RPMI8226 (cell line): ENCODE data around the gene ACP7.
"Not testable (repeated sequence)": the region's sequence is repeated elsewhere in the genome, so short reads cannot be mapped to it uniquely, and the experiment has no call there.

Source experiments
- DNase-seq: peaks from one replicate; pipeline ENCODE4 v3.0.0-alpha.2; 2015

ACP7 gene

DNA sequence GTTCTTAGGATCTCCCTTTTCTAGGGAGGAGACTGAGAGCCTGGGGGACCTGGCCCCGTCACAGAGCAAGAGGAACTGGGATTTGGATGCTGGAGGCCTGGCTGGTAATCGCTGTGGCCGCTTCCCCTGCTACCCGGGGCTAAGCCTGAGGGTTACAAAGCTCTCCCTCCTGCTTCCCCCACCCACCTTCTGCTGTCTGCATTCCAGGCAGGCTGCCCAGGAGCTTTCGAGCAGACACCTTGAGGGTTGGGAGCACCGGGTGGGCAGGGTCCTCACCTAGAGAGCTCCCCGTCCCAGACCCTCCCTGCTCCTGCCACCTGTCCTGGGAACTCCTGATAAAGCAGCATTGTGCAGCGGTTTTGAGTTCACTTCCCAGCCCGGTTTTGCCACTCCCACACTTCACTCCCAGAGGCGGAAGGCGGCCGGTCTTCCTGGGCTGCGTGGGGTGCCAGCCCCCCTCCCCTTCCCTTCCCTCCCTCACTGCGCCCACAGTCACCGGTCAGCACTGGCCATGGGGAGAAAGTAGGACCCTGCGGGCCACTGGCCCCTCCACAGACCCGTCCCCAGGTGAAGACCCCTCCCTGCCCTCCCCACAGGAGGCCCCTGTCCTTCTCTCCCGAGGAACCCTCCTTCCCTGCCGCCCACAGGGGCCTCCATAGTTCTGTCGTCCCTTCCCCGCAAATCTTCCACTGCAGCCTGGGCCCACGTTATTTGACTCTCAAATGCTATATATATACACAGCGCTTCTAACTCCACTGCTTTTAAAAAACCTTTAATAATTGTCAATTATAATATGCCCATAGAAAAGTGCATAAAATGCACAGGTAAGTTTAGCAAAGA lies 49.5 kb downstream of the ACP7 start:
- DNase-seq: no peak

- no peak for DNase-seq
These were observed 51.5 kb downstream of the ACP7 start for GRCh38 chr19:39135701-39136100.

DNA sequence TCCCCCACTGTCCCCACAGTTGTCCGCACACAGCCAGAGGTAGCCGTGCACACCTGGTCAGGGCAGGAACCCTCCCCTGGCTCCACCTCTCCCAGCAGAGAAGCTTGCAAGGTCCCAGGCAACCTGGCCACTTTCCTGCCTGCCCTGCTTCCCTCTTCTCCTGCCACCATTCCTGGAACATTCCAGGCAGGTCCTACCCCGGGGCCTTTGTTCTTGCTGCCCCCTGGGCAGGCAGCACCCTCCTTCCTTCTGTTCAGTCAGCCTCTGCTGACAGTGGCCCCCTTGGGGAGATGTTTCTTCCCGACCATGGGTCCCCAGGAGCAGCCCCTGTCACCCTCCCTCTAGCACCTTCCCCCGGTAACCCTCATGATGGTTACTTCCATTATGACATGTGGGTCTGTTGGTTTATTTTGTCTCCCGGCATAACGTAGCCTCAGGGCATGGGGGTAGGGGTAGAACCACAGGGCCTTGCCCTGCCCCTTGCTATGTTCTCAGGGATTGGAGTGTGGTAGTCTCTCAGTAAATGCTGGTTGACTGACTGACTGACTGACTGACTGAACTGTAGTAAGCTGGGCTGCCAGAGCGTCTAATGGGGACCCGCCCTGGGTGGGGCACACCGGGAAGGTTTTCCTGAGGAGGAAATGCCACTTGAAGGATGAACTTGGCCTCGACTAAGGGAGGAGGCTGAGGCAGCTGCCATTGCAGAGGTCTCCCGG lies 52.2 kb downstream of the ACP7 start:
- no peak for DNase-seq

GRCh38 chr19:39137131-39137530 lies 53.0 kb downstream of the ACP7 start:
- no peak for DNase-seq

- DNase-seq: no peak
These were observed 54.3 kb downstream of the ACP7 start for GRCh38 chr19:39138221-39139211.

DNA sequence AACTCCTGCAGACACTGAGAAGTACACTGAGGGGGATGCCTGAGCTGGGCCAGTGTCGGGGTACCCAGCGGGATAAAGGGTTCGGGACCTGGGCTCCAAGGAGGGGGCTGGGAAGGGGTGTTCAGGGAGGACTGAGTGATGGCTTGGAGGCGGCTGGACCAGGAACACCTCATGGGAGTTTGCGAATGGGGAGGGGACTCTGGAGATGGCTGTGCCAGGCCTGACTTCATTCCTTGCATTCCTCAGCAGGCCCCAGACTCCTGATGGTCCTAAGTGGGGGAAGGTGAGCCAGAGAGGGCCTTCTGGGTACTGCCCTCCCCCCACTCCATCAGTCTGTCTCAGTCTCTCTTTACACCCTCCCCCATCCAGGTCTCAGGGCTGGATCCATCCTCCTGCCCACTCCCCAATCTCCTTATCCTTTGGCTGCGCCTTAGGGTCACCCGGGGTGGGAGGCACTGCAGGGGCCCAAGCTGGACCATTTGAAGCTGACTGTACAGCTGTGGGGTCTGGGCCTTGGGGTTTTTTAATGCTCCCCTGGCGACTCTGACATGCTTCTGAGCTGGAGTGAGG lies 55.2 kb downstream of the ACP7 start:
- no peak for DNase-seq

- DNase-seq: no peak
These were observed 55.8 kb downstream of the ACP7 start for GRCh38 chr19:39139971-39140453.

DNA sequence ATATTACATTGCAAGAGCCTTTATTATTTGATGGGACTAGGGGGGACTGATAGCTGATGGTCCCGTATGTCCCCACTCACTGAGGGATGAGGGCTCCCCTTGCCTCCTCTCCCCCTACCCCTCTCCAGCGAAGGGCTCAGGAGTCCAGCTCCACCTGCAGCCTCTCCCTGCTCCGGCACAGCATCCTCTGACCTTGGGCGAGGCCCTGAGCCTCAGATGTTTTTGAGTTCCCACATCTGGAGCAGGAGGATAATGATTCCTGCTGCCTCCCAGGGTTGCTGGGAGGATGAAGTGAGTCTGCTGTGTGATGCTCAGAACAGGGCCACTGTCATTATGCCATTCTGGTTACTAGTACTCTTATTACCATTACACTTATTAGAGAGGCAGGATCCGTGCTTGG lies 56.4 kb downstream of the ACP7 start:
- DNase-seq: no peak

DNA sequence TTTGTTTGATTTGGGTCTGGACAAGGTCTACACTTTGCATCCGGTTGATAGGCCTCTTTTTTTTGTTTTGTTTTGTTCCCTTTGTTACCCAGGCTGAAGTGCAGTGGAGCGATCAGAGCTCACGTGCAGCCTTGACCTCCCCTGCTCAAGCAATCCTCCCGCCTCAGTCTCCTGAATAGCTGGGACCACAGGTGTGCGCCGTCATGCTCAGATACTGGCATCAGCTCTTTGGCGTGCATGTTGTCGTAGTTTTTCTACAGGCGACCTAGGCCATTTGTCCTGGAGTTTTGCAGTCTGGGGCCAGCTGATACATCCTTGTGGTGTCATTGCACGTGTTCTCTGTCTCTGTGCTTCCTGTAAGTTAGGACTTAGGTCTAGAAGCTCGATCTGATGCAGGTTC lies 57.8 kb downstream of the ACP7 start:
- no peak for DNase-seq

- no peak for DNase-seq
These were observed 58.5 kb downstream of the ACP7 start for GRCh38 chr19:39142630-39143029.

DNA sequence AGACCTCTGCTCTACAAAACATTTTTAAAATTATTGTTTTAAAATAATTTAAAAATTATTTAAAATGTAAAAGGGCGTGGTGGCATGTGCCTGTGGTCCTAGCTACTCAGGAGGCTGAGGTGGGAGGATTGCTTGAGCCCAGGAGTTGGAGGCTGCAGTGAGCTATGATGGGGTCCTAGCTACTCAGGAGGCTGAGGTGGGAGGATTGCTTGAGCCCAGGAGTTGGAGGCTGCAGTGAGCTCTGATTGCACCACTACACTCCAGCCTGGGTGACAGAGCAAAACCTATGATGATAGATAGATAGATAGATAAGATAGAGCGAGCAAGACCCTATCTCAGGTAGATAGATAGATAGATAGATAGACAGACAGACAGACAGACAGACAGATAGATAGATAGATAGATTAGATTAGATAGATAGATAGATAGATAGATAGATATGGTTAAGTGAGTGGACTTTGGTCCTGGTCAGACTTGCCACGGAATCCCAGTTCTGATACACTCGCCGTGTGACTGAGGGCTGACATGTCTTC lies 59.7 kb downstream of the ACP7 start:
- not testable (repeated sequence) for DNase-seq

- DNase-seq: no peak
These were observed 60.3 kb downstream of the ACP7 start for GRCh38 chr19:39144290-39145071.

- DNase-seq: no peak
These were observed 61.2 kb downstream of the ACP7 start for GRCh38 chr19:39145180-39145953.

DNA sequence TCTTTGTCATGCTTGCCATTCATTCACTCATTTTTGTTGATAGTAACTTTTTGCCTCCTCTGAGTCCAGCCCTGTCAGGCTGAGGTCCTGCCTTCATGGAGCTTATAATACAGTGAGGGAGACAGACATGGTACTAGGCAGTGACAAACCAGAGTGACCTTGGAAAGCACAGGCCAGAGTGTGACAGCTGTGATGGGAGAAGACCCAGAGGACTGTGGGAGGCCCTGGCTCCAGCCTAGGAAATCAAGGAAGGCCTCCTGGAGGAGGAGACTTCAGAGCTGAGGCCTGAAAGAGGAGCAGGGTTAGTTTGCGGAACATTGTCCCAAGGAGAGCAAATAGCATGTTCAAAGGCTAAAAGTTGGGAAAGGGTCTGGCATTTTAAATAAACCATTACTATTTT lies 61.9 kb downstream of the ACP7 start:
- no peak for DNase-seq

GRCh38 chr19:39146686-39147450 lies 62.7 kb downstream of the ACP7 start:
- no peak for DNase-seq

DNA sequence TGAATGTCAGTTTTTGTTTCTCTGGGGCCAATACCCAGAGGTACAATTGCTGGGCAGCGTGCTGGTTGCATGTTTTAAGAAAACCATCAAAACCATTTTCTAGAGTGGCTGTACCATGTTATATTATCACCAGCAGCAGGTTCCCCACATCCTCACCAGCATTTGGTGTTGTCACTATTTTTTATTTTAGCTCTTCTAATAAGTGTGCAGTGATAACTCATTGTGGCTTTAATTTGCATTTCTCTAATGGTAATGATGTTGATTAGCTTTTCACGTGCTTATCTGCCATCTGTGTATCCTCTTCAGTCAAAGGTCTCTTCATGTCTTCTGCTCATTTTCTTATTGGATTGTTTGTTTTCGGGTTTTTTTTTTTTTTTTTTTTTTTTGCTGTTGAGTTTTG lies 63.3 kb downstream of the ACP7 start:
- no peak for DNase-seq

- DNase-seq: no peak
These were observed 64.9 kb downstream of the ACP7 start for GRCh38 chr19:39148939-39149529.

GRCh38 chr19:39150235-39150634 lies 66.1 kb downstream of the ACP7 start:
- no peak for DNase-seq

- no peak for DNase-seq
These were observed 66.8 kb downstream of the ACP7 start for GRCh38 chr19:39150807-39151600.
